CD4-positive, alpha-beta T cell treated with Interleukin-4 for 1 hour (primary cell): Measurements from ENCODE around the gene DZIP3.

Experiments
- DNase-seq, 2 donors: peaks; one replicate each; pipeline ENCODE4 v3.0.0-alpha.2; 2020 to 2022

DZIP3 gene, protein sequence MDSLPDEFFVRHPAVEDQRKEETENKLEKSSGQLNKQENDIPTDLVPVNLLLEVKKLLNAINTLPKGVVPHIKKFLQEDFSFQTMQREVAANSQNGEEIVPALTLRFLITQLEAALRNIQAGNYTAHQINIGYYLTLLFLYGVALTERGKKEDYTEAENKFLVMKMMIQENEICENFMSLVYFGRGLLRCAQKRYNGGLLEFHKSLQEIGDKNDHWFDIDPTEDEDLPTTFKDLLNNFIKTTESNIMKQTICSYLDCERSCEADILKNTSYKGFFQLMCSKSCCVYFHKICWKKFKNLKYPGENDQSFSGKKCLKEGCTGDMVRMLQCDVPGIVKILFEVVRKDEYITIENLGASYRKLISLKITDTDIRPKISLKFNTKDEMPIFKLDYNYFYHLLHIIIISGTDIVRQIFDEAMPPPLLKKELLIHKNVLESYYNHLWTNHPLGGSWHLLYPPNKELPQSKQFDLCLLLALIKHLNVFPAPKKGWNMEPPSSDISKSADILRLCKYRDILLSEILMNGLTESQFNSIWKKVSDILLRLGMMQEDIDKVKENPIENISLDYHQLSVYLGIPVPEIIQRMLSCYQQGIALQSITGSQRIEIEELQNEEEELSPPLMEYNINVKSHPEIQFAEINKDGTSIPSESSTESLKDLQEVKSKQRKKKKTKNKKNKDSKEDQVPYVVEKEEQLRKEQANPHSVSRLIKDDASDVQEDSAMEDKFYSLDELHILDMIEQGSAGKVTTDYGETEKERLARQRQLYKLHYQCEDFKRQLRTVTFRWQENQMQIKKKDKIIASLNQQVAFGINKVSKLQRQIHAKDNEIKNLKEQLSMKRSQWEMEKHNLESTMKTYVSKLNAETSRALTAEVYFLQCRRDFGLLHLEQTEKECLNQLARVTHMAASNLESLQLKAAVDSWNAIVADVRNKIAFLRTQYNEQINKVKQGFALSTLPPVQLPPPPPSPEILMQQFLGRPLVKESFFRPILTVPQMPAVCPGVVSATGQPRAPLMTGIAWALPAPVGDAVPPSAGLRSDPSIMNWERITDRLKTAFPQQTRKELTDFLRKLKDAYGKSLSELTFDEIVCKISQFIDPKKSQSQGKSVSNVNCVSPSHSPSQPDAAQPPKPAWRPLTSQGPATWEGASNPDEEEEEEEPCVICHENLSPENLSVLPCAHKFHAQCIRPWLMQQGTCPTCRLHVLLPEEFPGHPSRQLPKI

DNA sequence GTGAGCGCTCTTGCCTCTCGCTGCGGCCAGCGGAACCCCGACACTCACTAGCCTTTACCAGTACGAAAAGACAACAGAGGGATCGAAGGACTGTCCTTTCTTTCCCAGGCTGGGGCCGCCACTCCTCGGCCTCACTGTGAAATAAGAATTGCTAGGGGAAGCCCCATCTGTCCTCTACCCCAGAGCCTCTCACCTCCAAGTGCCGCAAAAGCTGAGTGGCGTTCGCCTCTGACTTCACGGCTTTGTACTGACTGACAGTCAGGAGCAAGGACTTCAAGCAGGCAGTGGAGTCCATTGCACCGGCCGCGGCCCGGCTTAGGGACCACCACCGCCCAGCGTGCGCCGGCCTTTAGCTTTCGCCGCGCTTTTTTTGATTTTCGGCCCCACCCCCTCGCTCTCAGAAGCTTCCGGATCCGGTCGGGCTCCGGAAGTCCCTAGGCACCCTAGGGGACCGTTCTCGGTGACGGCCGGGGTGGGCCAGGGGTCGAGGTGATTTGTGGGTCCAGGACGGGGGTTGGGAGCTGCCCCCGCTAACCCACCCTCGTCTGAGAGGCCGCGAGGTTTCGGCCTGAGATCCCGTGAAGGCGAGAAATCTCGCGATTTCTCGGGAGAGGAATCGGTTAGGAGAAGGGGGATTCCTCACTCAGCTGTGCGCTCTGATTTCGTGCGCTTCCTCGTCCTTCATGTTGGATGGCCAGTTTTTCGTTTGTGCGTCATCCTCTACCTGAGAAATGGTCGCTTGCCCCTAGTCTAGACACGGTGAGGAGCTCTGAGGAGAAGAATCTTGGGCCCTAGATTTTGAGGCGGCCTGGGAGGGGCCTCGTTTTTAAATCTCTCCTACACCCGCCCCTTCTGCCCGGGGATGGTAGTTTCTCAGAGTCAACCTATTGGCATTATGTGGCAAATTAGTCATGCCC is at the start of gene DZIP3, which contains the start of gene CIP2A:
DZIP3 (plus strand) TSS at position 642 of the 917 bp plus-strand sequence. CDS start 15,685 bp downstream, outside the sequence.
CIP2A (minus strand) TSS at position 358 of the 917 bp plus-strand sequence; CDS start at position 295, 63 bp downstream.
- DNase-seq, result peak; percentile 91 to 93

DNA sequence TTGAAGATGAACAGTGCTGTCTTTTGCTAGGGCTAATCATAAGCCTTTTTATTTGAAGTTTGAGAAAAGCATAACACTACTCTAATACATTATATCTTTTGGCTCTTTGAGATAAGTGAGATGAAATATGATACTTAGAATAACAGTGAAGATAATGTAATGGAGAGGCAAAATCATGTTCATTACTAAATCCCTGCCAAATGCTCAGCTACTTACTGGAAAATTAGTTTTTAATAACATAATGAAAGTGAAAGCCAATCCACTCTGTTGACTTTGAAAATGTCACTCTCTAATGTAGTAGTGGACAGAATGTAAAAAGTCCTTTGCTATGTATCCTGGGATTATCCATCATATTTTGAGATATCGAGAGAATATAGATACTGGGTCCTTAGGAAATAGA is 43.3 kb upstream of the DZIP3 start:
- DNase-seq, result no peak

GRCh38 chr3:108546692-108547091 is 42.8 kb upstream of the DZIP3 start:
- no peak for DNase-seq

- DNase-seq, result no peak
Observed at GRCh38 chr3:108548304-108548703, 41.2 kb upstream of the DZIP3 start.

DNA sequence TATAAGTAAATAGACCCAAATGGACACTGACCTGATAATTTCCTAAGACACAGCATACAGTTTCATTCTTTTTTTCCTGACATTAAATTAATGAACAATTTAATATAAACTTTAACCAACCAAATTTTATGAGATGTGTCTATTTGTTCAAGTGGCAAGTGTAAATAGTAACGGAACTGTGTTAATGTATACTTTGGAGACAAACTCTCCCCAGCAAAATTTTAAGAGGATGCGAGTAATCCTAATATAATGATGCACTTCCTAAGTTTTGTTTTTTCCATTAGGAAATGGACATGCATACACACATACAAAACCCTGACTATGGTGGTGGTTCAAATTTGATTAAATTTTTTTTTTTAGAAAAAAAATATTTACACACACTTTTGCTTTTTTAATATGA is 40.6 kb upstream of the DZIP3 start:
- no peak for DNase-seq

DNA sequence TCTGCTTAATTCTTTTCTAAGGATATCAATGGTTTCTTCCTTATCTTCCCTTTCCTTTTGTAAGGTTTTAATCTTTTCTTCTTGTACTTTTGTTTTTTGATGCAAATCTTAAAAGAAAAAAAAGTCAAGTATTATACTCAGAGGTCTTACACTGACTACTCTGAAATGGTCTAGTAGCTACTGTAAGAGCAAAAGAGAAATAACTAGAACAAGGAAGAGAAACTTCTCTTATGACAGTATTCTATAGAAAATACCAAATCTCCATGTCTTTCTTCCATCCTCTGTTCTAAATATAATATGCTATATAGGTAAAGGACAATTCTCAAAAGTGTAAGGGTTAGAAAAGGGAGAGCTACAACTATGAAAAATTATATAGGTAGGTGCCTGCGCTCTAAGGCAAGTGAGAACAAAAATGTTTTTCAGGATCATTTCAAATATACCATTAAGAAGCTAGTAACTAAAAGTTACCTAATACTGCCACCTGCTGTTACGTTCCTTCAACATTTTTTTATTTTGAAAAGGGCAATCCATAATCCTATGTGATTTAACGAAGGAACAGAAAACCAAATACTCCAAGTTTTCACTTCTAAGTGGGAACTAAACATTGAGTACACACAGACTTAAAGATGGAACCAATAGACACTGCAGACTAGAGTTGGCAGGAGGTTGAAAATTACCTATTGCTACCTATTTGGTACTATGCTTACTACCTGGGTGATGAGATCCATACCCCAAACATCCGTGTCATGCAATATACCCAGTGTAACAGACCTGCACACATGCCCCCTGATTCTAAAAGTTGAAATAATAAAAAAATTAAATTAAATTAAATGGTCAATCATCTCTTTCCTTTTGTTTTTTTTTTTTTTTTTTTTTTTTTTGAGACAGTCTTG is 37.0 kb upstream of the DZIP3 start:
- DNase-seq, result peak in 1 of 2 donors; percentile 60

DNA sequence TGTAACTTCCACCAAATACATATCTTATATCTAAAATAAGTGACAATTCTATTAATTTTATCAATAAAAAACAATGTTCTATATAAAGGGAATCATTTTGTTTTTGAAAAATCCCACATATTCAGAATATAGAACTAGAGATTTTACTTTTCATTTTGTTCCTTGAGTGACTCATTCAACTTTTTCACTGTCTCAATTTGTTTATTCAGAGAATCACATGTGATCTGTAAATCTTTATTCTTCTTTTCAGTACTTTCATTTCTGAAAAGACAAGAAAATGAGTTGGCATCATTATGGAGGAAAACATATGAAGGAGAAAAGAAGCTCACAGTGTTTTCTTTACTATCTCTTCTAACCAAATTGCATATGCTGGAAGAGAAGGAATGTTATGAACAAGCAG is 35.3 kb upstream of the DZIP3 start:
- no peak for DNase-seq

- DNase-seq, result no peak
Observed at GRCh38 chr3:108554913-108555571, 34.5 kb upstream of the DZIP3 start.

DNA sequence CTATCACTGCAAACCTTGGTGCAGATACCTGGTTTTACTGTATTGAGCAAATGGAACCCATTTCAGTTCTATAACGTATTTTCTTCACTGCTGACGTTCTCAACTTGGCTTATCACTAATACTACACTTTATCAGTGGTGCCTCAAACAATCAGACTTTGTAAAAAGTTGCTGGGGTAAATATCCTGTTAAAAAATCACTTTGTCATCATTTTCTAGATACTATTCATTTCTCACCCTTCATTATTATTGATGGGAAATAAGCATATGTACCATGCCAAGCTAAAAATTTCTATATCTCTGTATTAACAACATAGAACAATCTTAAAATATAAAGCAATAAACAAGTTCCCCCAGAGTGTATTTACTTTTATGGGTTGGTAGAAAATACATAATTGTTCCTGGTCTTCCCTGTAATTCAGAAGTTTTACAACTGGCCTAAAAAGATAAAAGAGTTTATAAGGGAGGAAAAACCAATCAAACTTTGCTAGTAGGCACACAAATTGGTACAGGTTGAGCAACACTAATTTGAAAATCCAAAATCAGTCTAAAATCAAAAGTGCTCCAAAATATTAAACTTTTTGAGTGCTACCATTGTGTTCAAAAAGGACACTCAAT is 33.4 kb upstream of the DZIP3 start:
- no peak for DNase-seq

- DNase-seq, result no peak
Observed at GRCh38 chr3:108562565-108562964, 27.0 kb upstream of the DZIP3 start.

DNA sequence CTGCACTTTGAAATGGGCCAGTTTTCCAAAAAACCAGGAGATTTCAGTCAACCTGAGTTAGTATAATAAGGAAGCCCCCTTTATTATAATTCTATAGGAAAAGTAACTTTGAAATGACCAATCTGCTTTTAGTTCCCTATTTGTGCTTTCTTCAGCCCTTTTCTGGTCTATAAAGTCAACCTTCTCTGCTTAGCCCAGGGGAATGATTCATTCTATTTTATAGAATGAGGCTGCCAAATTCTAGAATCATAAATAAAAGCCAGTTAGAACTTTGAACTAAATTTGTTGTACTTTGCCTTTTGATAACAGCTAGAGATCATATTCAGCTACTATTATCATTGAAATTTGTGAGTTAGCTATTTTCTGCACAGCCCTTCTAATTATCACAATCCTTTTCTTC is 25.0 kb upstream of the DZIP3 start:
- no peak for DNase-seq

DNA sequence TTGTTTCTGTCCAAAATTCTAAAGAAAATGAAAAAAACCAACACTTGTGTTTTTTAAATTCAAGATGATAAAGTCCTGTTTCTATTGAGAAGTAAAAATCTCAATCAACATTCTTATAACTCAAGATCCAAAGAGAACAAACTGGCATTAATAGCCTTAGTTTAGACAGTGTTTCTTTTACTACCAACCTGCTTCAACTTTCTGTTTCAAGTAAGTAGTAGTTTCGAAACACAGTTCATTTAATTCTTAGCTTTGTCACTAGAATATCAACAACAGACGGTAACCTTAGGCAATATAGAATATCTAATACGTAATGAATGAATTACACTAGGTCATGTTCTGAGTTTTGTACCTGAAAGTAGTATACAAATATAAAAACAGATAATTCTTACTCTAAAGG is 24.0 kb upstream of the DZIP3 start:
- no peak for DNase-seq

GRCh38 chr3:108566599-108566998 is 22.9 kb upstream of the DZIP3 start:
- no peak for DNase-seq

- DNase-seq, result no peak
Observed at GRCh38 chr3:108569336-108569735, 20.2 kb upstream of the DZIP3 start.

DNA sequence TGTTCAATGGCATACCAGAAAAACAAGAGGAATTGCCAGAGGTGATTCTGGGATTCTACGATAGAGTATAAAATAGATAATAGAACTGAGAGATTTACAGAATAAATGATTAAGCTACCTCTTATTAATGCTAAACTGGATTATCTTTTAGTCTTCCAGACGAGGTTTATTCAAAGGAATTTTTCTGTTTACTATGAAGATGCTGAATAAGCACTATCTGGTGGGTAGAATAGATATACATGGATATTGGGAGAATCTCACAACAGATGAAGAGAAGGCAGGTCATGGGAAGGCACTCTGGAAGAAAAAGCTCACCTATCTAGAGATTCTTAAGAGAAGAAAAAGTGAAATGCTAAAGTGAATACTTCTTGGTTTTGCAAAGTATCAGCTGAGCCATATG is 11.5 kb upstream of the DZIP3 start:
- DNase-seq, result no peak

DNA sequence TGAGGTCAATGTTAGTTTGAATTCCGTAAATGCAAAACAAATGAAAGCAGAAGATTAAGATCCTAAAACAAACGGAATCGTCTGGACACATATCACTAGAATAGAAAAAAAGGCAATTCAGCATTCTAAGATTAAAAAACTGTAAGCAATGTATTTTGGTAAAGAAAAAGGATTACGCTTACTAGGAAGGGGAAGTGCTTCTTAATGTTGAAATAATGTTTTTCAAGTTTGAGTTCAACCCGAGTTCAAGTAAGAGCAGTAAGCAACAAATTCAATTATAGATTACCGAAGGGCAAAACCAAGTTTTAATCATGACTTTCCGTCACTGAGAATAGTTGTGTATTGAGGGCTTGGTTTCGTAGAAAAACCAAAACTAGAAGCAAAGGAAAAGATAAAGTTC is 921 bp upstream of the DZIP3 start:
- peak in 1 of 2 donors; percentile 5 for DNase-seq

GRCh38 chr3:108589998-108590323 is 439 bp downstream of the DZIP3 start:
- DNase-seq, result no peak

GRCh38 chr3:108590460-108590859 is 938 bp downstream of the DZIP3 start:
- peak in 1 of 2 donors; percentile 38 for DNase-seq

- no peak for DNase-seq
Observed at GRCh38 chr3:108595321-108595720, 5.8 kb downstream of the DZIP3 start.

DNA sequence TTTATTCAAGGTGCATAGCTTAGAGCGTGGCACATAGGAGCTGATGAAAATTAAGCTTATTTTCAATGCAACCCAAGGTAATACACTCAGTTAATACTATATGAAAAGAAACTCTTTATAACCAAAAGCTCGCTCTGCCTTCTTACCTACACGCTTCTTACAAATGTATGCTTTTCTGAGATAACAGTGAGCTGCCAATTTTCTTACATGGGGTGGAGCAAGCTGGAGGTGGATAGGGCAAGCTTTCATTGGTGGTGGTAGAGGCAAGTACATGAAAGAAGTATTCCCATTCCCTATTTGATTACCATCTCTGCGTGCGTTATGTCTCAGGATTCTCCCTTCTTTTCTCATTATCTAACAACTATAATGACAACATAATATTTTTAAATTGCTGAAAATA is 8.9 kb downstream of the DZIP3 start:
- no peak for DNase-seq
